Measurements from ENCODE around the gene RPS27.
"Not testable (repeated sequence)": the region's sequence is repeated elsewhere in the genome, so short reads cannot be mapped to it uniquely, and the experiment has no call there.

RPS27 gene

GRCh38 chr1:153991151-153991630, 629 bp downstream of the RPS27 start:
- no peak for FAIRE-seq

GRCh38 chr1:153991806-153992205, 1.2 kb downstream of the RPS27 start:
- FAIRE-seq (no peak), DNase-seq (ENCODE audit: insufficient read length, low spot score) (no peak)
- no peak for TF ChIP-seq CTCF (IDR thresholded peaks at IDR 0.05; ENCODE audit: insufficient read depth, missing control alignments)

More at GRCh38 chr1:153991151-153991630, 629 bp downstream of the RPS27 start:
- no peak for DNase-seq (ENCODE audit: insufficient read length, low spot score)
- TF ChIP-seq CTCF (IDR thresholded peaks at IDR 0.05; ENCODE audit: insufficient read depth, missing control alignments): no peak

- TF ChIP-seq CTCF (IDR thresholded peaks at IDR 0.05; ENCODE audit: insufficient read depth, missing control alignments): no peak
- FAIRE-seq (no peak), DNase-seq (ENCODE audit: insufficient read length, low spot score) (no peak)
Measured at GRCh38 chr1:153995202-153995601, 4.6 kb downstream of the RPS27 start.

GRCh38 chr1:153995640-153996039, 5.1 kb downstream of the RPS27 start:
- FAIRE-seq (no peak), DNase-seq (ENCODE audit: insufficient read length, low spot score) (no peak)
- no peak for TF ChIP-seq CTCF (IDR thresholded peaks at IDR 0.05; ENCODE audit: insufficient read depth, missing control alignments)

- FAIRE-seq; DNase-seq (ENCODE audit: insufficient read length, low spot score): not testable (repeated sequence)
Measured at GRCh38 chr1:153996882-153997281, 6.3 kb downstream of the RPS27 start.

- TF ChIP-seq CTCF (IDR thresholded peaks at IDR 0.05; ENCODE audit: insufficient read depth, missing control alignments): no peak
- FAIRE-seq: no peak
- no peak for DNase-seq (ENCODE audit: insufficient read length, low spot score)
Measured at GRCh38 chr1:154000420-154000819, 9.9 kb downstream of the RPS27 start.

GRCh38 chr1:154006136-154006535, 15.6 kb downstream of the RPS27 start:
- TF ChIP-seq CTCF (IDR thresholded peaks at IDR 0.05; ENCODE audit: insufficient read depth, missing control alignments): no peak
- FAIRE-seq: no peak
- DNase-seq (ENCODE audit: insufficient read length, low spot score): no peak

- TF ChIP-seq CTCF (IDR thresholded peaks at IDR 0.05; ENCODE audit: insufficient read depth, missing control alignments): no peak
- DNase-seq (ENCODE audit: insufficient read length, low spot score): no peak
- FAIRE-seq: no peak
Measured at GRCh38 chr1:154012129-154012528, 21.6 kb downstream of the RPS27 start.

GRCh38 chr1:154012543-154012942, 22.0 kb downstream of the RPS27 start:
- not testable (repeated sequence) for FAIRE-seq; DNase-seq (ENCODE audit: insufficient read length, low spot score)
